ENCODE measurements around the gene EOLA2.

GRCh38 chrX:149939905-149940673, 1.8 kb upstream of the EOLA2 start:
- TF ChIP-seq, protein P1, sequence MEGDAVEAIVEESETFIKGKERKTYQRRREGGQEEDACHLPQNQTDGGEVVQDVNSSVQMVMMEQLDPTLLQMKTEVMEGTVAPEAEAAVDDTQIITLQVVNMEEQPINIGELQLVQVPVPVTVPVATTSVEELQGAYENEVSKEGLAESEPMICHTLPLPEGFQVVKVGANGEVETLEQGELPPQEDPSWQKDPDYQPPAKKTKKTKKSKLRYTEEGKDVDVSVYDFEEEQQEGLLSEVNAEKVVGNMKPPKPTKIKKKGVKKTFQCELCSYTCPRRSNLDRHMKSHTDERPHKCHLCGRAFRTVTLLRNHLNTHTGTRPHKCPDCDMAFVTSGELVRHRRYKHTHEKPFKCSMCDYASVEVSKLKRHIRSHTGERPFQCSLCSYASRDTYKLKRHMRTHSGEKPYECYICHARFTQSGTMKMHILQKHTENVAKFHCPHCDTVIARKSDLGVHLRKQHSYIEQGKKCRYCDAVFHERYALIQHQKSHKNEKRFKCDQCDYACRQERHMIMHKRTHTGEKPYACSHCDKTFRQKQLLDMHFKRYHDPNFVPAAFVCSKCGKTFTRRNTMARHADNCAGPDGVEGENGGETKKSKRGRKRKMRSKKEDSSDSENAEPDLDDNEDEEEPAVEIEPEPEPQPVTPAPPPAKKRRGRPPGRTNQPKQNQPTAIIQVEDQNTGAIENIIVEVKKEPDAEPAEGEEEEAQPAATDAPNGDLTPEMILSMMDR (IDR thresholded peaks at IDR 0.05) = no peak
- no peak for TF ChIP-seq EZH2phosphoT487 (IDR thresholded peaks at IDR 0.05)
